GM18499 (cell line): ENCODE results near the gene PHC1.
"Not testable (repeated sequence)": the region's sequence is repeated elsewhere in the genome, so short reads cannot be mapped to it uniquely, and the experiment has no call there.

ENCODE experiments used
- ATAC-seq: cut with Tn5 transposase; IDR thresholded peaks from one replicate; pipeline ENCODE4 v1.9.1; 2021; ENCODE audit warnings: moderate number of reproducible peaks; ENCODE audit not compliant: insufficient read depth, unreplicated experiment

PHC1 gene

DNA sequence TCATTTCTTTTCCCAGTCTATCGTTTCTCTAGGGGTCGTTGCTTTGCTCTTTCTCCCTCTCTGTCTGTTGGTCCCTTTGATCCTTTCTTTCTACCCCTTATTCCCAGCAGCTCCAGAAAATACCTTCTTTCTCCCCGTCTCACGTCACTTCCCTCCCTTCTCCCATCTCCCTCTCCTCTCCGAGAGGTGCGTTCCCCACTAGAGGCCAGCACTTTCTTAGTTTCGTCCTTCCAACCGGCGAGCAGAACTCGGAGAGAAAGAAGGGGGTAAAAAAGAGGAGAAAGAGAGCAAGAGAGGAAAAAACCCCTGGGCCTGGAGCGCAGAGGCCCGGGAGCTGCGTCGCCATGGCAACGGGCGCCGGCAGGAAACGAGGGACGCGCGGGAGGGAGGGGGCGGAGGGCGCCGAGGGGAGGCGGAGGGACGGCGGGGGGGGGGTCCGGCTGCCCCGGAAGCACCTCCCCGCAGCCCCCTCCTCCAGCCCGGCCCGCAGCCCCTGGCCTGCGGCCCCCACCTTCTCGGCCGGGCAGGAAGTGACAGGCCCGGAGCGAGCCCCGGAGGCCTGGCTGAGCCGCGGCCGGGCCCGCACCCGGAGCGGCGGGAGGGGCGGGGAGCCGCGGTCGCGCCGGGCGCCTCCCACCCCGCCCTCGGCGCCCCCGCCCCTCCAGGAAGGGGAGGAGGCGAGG, at the start of gene PHC1:
PHC1 (plus strand) TSS at position 477 of the 683 bp plus-strand sequence. CDS start 3,169 bp downstream, outside the sequence.
- not testable (repeated sequence) for ATAC-seq

DNA sequence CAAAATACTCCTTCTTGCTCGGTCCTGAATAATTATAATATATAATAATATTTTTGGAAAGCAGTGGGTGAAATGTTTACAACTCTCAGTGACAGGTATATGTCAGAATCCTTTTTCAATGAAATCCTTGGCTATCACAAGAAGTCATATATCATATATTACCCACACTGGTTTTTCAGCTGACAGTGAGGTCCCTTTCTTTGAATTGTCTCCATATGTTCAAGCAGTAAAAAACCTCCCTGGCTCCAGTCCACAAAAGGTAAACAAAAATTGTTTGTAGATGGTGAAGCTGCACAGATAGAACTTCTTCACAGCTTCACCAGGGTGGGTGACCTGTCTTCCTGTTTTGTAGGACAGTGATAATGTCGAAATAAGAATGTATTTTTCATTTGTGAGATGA, 47.9 kb upstream of the PHC1 start:
- ATAC-seq = no peak

- no peak for ATAC-seq
Measured at GRCh38 chr12:8867009-8867408, 47.3 kb upstream of the PHC1 start.

DNA sequence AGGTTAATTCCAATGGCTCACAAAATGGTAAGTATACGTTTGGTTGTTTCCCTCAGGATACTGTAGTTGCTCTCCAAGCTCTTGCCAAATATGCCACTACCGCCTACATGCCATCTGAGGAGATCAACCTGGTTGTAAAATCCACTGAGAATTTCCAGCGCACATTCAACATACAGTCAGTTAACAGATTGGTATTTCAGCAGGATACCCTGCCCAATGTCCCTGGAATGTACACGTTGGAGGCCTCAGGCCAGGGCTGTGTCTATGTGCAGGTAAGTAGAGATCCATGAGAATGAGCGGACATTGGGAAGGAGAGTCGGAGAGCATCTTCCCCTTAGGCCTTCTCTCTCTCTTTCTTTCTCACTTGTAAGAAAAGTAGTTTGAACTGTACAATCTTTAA, 46.5 kb upstream of the PHC1 start:
- no peak for ATAC-seq

DNA sequence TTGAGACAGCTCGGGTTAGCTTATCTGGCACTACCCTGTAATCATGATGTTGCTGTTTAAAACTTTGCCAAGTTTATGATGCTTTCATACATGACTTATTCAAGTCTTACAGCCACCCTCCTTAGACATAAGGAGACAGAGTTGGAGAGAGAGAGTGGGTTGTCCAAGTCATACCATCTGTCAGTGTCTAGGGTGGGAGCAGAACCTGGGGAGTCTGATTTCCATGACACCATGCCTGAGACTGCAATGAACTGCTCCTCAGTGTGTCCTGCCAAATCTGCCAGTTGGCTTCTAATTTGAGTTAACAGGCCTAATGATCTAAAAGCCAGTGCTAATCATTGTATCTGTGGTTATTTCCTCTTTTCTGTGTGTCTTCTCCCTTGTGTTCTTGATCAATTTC, 43.7 kb upstream of the PHC1 start:
- no peak for ATAC-seq

- ATAC-seq = no peak
Measured at GRCh38 chr12:8871068-8871467, 43.2 kb upstream of the PHC1 start.

GRCh38 chr12:8876887-8877286, 37.4 kb upstream of the PHC1 start:
- no peak for ATAC-seq

GRCh38 chr12:8886502-8887284, 27.6 kb upstream of the PHC1 start:
- ATAC-seq = no peak

GRCh38 chr12:8887285-8887715, 27.0 kb upstream of the PHC1 start:
- no peak for ATAC-seq

- no peak for ATAC-seq
Measured at GRCh38 chr12:8890313-8891085, 23.8 kb upstream of the PHC1 start.

GRCh38 chr12:8891976-8892375, 22.3 kb upstream of the PHC1 start:
- no peak for ATAC-seq

DNA sequence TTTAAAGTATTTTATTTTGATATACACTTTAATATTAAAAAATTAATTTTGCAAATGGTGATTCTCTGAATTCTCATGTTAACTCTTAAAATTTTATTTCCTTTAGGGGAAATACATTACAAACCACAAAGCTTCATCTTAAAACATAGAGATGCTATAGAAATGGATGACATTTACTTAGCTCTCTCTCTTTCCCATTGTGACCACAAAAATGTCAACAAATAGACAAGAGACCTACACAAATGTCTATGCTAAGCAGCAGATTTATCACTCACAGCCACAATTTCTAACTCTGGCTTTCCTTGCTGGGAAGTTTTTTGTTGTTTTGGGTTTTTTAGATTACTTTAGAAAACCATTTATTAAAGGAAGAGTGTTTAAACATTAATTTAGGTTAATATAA, 19.9 kb upstream of the PHC1 start:
- ATAC-seq = no peak

DNA sequence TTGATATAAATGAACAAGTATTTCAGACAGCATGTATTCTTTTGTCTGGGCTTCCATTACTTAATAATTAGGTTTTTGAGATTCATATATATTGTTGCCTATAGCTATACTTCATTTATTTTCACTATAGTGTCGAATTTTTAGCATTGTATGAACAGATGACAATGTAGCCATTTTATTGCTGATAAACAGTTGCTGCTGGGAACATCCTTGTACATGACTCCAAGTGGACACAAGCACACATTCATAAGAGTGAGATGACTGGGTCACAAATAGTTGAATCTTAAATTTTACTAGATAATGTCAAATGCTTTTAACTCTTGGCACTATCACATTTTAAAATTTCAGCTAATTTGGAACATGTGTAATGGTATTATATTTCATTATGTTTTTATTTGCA, 19.3 kb upstream of the PHC1 start:
- ATAC-seq = no peak

DNA sequence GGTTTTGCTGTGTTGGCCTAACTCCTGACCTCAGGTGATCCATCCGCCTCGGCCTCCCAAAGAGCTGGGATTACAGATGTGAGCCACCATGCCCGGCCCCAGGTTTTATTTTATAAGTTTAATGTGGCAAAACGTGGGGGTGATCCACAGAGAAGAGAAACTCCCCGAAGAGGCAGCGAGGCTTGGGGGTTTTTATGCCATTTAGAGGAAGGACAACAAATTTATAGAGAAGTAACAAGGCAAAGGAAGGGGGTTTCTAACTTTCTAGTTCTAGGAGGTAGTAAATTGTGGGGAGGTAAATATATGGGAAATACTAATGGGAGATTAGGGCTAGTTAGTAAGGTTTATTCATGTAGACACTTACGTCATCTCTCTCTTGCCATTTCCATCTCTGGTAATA, 17.2 kb upstream of the PHC1 start:
- ATAC-seq = no peak

DNA sequence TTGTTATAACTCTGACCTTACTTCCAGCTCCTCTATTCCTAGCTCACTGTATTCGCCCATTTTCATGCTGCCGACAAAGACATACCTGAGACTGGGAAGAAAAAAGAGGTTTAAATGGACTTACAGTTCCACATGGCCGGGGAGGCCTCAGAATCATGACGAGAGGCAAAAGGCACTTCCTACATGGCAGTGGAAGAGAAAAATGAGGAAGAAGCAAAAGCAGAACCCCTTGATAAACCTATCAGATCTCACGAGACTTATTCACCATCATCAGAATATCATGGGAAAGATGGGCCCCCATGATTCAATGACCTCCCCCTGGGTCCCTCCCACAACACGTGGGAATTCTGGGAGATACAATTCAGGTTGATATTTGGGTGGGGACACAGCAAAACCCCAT, 14.5 kb upstream of the PHC1 start:
- no peak for ATAC-seq

- ATAC-seq = not testable (repeated sequence)
Measured at GRCh38 chr12:8902703-8903102, 11.6 kb upstream of the PHC1 start.

- no peak for ATAC-seq
Measured at GRCh38 chr12:8903646-8904045, 10.7 kb upstream of the PHC1 start.

DNA sequence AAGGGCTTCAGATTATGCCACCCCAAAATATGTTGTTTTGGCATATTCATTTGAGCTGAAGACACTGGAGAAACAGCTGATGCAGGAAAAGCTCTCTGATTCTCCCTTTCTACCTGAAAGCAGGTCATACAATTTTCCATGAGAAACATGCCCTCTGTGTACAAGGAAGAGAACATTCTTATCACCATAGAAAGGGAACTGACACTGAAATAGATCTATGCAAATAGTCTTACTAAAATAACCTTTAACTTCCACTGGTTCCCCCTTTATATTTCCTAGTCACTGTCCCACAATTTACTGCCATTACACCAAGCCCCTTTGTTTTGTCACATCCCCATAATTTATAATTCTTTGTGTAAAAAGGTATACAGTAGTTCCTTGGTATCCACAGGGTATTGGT, 9.6 kb upstream of the PHC1 start:
- no peak for ATAC-seq

- ATAC-seq = no peak
Measured at GRCh38 chr12:8905546-8905945, 8.8 kb upstream of the PHC1 start.

- ATAC-seq = no peak
Measured at GRCh38 chr12:8906266-8907180, 7.8 kb upstream of the PHC1 start.
